Effector CD4-positive, alpha-beta T cell (primary cell): ENCODE data around the gene HMSD.

ENCODE experiments used
- DNase-seq: peaks from one replicate; pipeline ENCODE4 v3.0.0-alpha.2; 2020

The HMSD gene

GRCh38 chr18:63997041-63997440, 47.9 kb downstream of the HMSD start:
- no peak for DNase-seq

DNA sequence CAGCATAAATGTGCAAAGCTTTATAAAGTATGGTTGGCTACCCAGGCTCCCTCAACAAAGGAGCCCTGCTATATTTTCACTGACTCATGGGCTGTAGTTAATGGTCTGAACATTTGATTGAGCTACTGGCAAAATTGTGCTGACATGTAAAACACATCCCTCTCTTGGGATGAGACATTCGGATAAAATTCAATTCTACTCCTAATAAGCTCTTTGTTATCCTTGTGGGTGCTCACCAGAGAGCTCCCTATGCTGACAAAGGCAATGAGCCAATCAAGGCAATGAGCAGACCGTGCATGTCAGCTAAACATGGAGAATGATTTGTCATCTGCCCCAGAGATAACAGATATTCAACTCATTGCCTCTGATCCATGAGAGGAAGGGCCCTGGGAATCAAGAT, 48.5 kb downstream of the HMSD start:
- no peak for DNase-seq

DNA sequence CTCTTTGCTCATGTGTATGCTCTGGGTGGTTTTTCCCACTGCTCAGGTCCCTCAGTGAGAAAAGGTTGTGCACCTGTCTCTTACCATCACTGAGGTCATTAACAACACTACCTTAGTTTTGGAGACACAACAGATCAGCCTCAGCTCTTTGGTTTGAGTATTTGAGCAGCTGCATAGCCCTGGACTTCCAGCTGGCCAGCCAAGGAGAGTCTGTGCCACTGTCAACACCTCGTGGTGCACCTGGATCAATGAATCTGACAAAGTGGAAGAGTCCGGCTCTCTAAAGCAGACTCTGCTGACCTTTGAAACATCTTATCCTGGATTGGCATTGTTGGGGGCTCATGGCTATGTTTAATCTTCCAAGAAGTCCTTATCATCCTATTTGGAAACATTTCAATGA, 50.8 kb downstream of the HMSD start:
- DNase-seq, result no peak

DNA sequence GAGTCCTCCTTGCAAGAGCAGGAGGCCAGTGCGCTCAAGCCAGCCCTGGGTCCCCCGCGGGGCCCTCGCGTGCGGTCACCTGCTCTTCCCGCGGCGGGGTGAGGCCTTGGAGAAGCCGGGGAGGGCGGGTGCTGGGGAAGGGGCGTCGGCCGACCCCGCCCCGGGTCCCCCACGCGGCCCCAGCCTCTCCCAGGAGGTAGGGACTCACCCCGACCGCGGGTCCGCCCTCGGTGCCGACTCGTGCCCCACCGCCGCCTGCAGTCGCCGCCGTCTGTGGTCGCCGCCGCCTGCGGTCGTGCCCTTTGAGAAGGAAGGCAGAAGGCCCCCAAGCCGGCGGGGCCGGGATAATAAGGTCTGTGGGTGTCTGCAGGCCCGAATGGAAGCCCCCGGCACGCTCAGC, 53.5 kb downstream of the HMSD start:
- no peak for DNase-seq

GRCh38 chr18:64009305-64009704, 60.2 kb downstream of the HMSD start:
- no peak for DNase-seq
